Measurements from ENCODE around the gene DDIT4L.

DNA sequence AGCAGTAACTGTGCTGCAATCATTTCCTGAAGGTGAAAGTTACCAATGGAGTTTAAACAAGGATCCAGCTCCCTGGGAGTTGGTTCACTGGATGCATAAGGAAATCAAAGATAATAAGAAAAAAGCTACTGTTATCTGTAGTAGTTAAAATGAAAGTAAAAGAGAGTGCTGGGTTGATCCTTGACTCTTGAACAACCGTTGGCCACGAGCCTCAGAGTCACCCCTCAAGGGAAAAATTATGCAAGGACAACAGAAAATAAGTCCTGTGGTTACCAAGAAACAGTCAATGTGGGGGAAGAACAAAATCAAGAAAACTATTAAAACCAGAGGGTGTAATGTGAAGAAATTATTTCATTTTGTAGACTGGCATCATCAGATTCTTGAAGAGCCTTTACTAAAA, 49.7 kb upstream of the DDIT4L start:
- no peak for TF ChIP-seq EP300 (conservative IDR thresholded peaks at IDR 0.05; ENCODE audit: poor library complexity, severe bottlenecking)
- TF ChIP-seq, protein P1, sequence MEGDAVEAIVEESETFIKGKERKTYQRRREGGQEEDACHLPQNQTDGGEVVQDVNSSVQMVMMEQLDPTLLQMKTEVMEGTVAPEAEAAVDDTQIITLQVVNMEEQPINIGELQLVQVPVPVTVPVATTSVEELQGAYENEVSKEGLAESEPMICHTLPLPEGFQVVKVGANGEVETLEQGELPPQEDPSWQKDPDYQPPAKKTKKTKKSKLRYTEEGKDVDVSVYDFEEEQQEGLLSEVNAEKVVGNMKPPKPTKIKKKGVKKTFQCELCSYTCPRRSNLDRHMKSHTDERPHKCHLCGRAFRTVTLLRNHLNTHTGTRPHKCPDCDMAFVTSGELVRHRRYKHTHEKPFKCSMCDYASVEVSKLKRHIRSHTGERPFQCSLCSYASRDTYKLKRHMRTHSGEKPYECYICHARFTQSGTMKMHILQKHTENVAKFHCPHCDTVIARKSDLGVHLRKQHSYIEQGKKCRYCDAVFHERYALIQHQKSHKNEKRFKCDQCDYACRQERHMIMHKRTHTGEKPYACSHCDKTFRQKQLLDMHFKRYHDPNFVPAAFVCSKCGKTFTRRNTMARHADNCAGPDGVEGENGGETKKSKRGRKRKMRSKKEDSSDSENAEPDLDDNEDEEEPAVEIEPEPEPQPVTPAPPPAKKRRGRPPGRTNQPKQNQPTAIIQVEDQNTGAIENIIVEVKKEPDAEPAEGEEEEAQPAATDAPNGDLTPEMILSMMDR (IDR thresholded peaks at IDR 0.05; ENCODE audit: poor library complexity, severe bottlenecking), result no peak
- TF ChIP-seq EZH2 (IDR thresholded peaks at IDR 0.05; ENCODE audit: borderline replicate concordance, insufficient read depth, low read length, poor library complexity, severe bottlenecking), result no peak
- no peak for TF ChIP-seq POLR2AphosphoS5 (IDR thresholded peaks at IDR 0.05)

All from neural cell (in vitro differentiated cells).